Breast epithelium (tissue), 3 donors: Measurements from ENCODE around the gene SCARF1.

Experiments
- POLR2A ChIP-seq: fragments of 450-650 bp; IDR thresholded peaks from one replicate; pipeline ENCODE4 v1.6.1; 2016; ENCODE audit warnings: antibody characterized with exemption, mild to moderate bottlenecking, moderate library complexity
- POLR2AphosphoS5 ChIP-seq, 3 donors: sonication (generic); formaldehyde crosslinking; IDR thresholded peaks; one replicate each; pipeline ENCODE4 v1.6.1; 2017; ENCODE audit warnings: antibody characterized with exemption in 3 of 3
- TF ChIP-seq, protein P1 (sequence below), 3 donors: fragments of 450-650 bp; IDR thresholded peaks; one replicate each; pipeline ENCODE4 v1.5.1; 2016 to 2017; ENCODE audit warnings: antibody characterized with exemption in 3 of 3, mild to moderate bottlenecking in 3 of 3, moderate library complexity in 3 of 3

DNA sequence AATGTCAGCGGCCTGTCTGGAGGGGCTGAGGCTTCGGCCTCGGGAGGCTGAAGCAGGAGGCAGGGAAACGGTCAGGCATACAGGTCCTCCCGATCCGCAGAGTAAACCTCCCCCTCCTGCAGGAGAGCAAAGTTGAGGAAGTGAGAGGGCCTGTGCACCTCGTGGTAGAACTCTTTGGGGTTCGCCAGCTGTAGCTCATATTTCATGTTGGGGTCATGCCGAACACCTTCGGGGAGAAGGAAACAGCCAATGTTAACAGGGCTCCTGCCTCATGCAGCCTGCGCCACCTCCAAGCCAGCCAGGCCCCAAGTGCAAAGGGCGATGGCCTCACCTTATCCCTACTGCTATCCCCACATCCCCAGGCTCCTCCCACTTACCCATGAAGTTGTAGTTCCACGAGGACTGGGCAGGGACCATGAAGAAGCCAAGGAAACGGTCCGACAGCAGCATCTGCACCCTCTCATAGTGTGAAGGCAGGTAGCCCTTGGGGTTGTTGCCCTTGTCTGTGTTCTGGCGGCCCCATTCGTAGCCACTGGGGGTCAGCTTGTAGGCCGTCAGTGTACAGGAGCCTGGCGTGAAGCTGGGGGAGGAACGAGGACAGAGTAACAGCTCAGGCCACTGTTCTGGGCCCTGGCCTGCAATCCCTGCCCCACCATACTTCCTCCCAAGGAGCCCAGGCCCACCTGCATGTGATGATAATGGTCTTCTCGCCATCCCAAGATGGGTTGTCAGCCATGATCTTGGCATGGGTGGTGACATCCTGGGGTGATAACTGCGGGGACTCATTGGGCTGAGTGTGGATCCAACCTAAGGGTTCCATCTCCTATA is 5.4 kb upstream of the SCARF1 start:
- TF ChIP-seq, protein P1, sequence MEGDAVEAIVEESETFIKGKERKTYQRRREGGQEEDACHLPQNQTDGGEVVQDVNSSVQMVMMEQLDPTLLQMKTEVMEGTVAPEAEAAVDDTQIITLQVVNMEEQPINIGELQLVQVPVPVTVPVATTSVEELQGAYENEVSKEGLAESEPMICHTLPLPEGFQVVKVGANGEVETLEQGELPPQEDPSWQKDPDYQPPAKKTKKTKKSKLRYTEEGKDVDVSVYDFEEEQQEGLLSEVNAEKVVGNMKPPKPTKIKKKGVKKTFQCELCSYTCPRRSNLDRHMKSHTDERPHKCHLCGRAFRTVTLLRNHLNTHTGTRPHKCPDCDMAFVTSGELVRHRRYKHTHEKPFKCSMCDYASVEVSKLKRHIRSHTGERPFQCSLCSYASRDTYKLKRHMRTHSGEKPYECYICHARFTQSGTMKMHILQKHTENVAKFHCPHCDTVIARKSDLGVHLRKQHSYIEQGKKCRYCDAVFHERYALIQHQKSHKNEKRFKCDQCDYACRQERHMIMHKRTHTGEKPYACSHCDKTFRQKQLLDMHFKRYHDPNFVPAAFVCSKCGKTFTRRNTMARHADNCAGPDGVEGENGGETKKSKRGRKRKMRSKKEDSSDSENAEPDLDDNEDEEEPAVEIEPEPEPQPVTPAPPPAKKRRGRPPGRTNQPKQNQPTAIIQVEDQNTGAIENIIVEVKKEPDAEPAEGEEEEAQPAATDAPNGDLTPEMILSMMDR (IDR thresholded peaks at IDR 0.05): no peak
- TF ChIP-seq POLR2AphosphoS5 (IDR thresholded peaks at IDR 0.05) (no peak), POLR2A (no peak)
